Ascending aorta (tissue), 2 donors: ENCODE data around the gene PGAP1. TPM values are rescaled to one million over a fixed set of nuclear protein-coding genes. Genes with fewer than 3 reads are reported as not detected.

Experiments
- DNase-seq, 2 donors: peaks; one replicate each; pipeline ENCODE4 v3.0.0-alpha.2; 2019; ENCODE audit warnings: low spot score in 2 of 2
- H3K27ac ChIP-seq, 2 donors: fragments of 200-600 bp; sonication (generic); one replicate each; pipeline ENCODE4 v1.5.1; 2016 to 2017; ENCODE audit warnings: mild to moderate bottlenecking in 1 of 2
- H3K27me3 ChIP-seq: fragments of 200-600 bp; sonication (generic); one replicate; pipeline ENCODE4 v1.5.1; 2017
- H3K36me3 ChIP-seq, 2 donors: fragments of 200-600 bp; sonication (generic); one replicate each; pipeline ENCODE4 v1.5.1; 2016
- H3K4me1 ChIP-seq, 2 donors: fragments of 200-600 bp; sonication (generic); one replicate each; pipeline ENCODE4 v1.5.1; 2016 to 2017; ENCODE audit warnings: mild to moderate bottlenecking in 1 of 2
- H3K4me3 ChIP-seq, 2 donors: fragments of 200-600 bp; sonication (generic); one replicate each; pipeline ENCODE4 v1.5.1; 2016 to 2017; ENCODE audit warnings: mild to moderate bottlenecking in 1 of 2
- H3K9me3 ChIP-seq, 2 donors: fragments of 200-600 bp; sonication (generic); one replicate each; pipeline ENCODE4 v1.5.1; 2016
- intact Hi-C: fragments of 100-400 bp; cut with DNase I; formaldehyde crosslinking; loops from one replicate; pipeline ENCODE4 v1.15.1; 2023
- total RNA-seq: library from RNA; depleted of rRNA; stranded (reverse); fragments of >200 nt; gene quantifications from one replicate; pipeline ENCODE4 v1.1.0, GENCODE V29; 2016
- TF ChIP-seq, protein P1 (sequence below), 3 experiments: fragments of 200-600 bp in 2 of 3; fragments of 450-650 bp in 1 of 3; sonication (generic) in 2 of 3; IDR thresholded peaks; one replicate each; pipeline ENCODE4 v1.5.1; 2016 to 2019; ENCODE audit warnings: antibody characterized with exemption in 3 of 3, mild to moderate bottlenecking in 1 of 3, moderate library complexity in 1 of 3

The PGAP1 gene, protein sequence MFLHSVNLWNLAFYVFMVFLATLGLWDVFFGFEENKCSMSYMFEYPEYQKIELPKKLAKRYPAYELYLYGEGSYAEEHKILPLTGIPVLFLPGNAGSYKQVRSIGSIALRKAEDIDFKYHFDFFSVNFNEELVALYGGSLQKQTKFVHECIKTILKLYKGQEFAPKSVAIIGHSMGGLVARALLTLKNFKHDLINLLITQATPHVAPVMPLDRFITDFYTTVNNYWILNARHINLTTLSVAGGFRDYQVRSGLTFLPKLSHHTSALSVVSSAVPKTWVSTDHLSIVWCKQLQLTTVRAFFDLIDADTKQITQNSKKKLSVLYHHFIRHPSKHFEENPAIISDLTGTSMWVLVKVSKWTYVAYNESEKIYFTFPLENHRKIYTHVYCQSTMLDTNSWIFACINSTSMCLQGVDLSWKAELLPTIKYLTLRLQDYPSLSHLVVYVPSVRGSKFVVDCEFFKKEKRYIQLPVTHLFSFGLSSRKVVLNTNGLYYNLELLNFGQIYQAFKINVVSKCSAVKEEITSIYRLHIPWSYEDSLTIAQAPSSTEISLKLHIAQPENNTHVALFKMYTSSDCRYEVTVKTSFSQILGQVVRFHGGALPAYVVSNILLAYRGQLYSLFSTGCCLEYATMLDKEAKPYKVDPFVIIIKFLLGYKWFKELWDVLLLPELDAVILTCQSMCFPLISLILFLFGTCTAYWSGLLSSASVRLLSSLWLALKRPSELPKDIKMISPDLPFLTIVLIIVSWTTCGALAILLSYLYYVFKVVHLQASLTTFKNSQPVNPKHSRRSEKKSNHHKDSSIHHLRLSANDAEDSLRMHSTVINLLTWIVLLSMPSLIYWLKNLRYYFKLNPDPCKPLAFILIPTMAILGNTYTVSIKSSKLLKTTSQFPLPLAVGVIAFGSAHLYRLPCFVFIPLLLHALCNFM
- 2.3 TPM for total RNA-seq

DNA sequence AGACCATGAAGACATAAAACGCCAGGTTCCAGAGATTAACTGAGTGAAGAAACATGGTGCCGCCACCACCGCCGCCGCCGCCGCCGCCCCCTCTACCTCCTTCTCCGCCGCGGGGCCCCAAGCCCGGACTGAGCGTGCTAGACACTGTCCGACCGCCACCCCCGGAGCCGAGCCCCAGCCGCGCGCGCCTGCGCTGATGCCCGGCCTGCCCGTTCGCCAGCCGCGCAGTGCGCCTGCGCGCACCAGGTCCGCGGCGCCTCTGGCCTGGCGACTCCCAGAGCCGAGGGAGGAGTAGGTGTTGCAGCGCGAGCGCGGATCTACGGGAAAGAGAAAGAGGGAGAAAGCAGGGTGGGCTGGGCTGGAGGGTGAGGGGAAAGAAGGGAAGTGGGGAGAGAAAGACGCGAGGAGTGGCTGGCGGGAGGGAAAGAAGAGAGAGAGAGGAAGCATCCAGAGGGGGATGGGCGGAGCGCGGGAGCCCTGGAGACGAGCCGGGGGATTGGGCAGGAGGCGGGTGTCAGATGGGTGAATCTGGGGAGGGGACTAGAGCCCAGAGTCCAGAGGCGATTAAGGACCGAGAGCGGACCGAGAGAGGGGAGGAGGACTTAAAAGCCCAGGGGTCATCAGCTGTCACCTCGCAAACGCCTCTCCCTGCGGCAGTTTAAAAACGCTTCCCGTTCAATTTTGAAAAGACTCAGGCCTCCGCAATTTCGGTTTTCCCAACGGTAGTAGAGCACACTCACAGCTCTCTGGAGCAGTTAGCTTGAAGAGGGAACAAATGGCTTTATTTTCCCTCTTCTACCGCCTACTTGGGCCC lies at the start of gene PGAP1:
PGAP1 (minus strand) TSS at position 146 of the 814 bp plus-strand sequence; CDS start at position 55, 91 bp downstream.
- Histone ChIP-seq H3K27me3 (no peaks in the 10 kb centered on the region), H3K4me3 (peak within 1 kb of the TSS; percentile 85), H3K9me3 (no peaks in the 10 kb centered on the region), H3K27ac (peak within 1 kb of the TSS; percentile 84 to 89), H3K4me1 (peaks cover 0 to 4% of the 10 kb centered on the region in 2 donors), H3K36me3 (no peaks in the 10 kb centered on the region)
- DNase-seq: peak; percentile 55 to 94
- TF ChIP-seq, protein P1, sequence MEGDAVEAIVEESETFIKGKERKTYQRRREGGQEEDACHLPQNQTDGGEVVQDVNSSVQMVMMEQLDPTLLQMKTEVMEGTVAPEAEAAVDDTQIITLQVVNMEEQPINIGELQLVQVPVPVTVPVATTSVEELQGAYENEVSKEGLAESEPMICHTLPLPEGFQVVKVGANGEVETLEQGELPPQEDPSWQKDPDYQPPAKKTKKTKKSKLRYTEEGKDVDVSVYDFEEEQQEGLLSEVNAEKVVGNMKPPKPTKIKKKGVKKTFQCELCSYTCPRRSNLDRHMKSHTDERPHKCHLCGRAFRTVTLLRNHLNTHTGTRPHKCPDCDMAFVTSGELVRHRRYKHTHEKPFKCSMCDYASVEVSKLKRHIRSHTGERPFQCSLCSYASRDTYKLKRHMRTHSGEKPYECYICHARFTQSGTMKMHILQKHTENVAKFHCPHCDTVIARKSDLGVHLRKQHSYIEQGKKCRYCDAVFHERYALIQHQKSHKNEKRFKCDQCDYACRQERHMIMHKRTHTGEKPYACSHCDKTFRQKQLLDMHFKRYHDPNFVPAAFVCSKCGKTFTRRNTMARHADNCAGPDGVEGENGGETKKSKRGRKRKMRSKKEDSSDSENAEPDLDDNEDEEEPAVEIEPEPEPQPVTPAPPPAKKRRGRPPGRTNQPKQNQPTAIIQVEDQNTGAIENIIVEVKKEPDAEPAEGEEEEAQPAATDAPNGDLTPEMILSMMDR (IDR thresholded peaks at IDR 0.05): no peak
- intact Hi-C loops: loop anchor here (2.0 to 10.0 kb wide), 6 partner anchors 61 to 748 kb away; partner anchors contain the start of genes ANKRD44, CCDC150 and RFTN2

DNA sequence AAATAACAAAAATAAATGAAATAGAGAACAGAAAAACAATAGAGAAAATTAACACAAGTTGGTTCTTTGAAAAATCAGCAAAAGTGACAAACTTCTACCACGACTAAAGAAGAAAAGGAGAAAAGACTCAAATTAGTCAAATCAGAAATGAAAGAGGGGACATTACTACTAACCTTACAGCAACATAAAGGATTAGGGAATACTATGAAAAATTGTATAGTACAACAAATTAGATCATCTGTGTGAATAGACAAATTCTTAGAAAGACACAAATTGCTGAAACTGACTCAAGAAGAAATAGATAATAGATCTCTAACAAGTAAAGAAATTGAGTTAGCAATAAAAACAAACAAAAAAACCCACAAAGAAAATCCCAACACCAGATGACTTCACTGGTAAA lies 48.5 kb upstream of the PGAP1 start:
- intact Hi-C loops: no loop called here
- Histone ChIP-seq H3K27me3 (no peaks in the 10 kb centered on the region), H3K9me3 (no peaks in the 10 kb centered on the region), H3K27ac (no peak overlapping the region), H3K36me3 (no peaks in the 10 kb centered on the region), H3K4me1 (no peaks in the 10 kb centered on the region), H3K4me3 (no peak overlapping the region)
- TF ChIP-seq, protein P1 (IDR thresholded peaks at IDR 0.05): no peak
- DNase-seq: no peak

- Histone ChIP-seq H3K27me3 (no peaks in the 10 kb centered on the region), H3K27ac (no peak overlapping the region), H3K9me3 (no peaks in the 10 kb centered on the region), H3K4me1 (no peaks in the 10 kb centered on the region), H3K36me3 (no peaks in the 10 kb centered on the region), H3K4me3 (no peak overlapping the region)
- TF ChIP-seq, protein P1 (IDR thresholded peaks at IDR 0.05): no peak
- intact Hi-C loops: no loop called here
- DNase-seq: no peak
Observed at GRCh38 chr2:196971574-196972279, 45.2 kb upstream of the PGAP1 start.

DNA sequence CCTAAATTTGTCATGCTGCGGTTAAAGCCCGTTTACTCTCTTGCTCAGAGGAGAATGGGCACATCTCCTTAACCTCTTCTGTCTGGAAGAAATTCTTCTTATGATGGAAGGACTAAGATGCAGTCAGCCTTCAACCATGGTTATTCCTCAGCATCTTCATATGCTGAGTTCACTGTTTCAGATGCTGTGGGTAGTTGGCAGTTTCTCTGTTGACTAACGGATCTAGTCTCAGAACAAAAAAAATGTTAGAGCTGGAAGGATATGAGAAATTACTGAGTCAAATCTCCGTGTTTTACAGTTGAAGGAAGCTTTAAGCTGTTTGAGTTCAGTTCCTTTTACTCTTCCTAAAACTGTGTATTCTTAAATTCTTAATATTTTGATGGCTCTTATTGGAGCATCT lies 43.6 kb upstream of the PGAP1 start:
- Histone ChIP-seq H3K27me3 (no peaks in the 10 kb centered on the region), H3K4me3 (no peak overlapping the region), H3K27ac (no peak overlapping the region), H3K9me3 (no peaks in the 10 kb centered on the region), H3K4me1 (no peaks in the 10 kb centered on the region), H3K36me3 (no peaks in the 10 kb centered on the region)
- TF ChIP-seq, protein P1 (IDR thresholded peaks at IDR 0.05): no peak
- intact Hi-C loops: no loop called here
- DNase-seq: no peak

DNA sequence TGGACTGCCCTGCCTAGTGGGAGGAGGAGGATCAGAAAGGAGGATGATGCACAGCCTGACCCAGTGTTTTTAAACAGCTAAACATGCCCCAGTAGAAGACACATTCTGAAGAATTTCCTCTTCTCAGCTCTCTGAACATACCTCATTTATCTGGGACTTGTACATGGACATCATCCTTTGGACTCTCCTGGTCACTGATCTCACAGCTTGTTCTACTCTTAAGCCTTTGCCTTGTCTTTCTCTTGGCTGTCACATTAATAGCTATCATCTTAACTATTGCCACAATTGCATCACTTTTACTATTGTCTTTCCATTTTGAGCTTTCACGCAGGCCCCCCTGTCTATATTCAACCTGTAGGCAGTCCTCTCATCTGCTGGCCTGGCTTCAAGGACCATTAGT lies 42.0 kb upstream of the PGAP1 start:
- TF ChIP-seq, protein P1 (IDR thresholded peaks at IDR 0.05): no peak
- no peak overlapping the region for H3K27ac ChIP-seq
- no peaks in the 10 kb centered on the region for H3K36me3 ChIP-seq
- DNase-seq: no peak
- H3K4me3 ChIP-seq: no peak overlapping the region
- intact Hi-C loops: no loop called here
- no peaks in the 10 kb centered on the region for H3K9me3 ChIP-seq
- no peaks in the 10 kb centered on the region for H3K27me3 ChIP-seq
- H3K4me1 ChIP-seq: no peaks in the 10 kb centered on the region
